ENCODE results near the gene KIN. TPM values are rescaled to one million over a fixed set of nuclear protein-coding genes. Genes with fewer than 3 reads are reported as not detected.

The KIN gene
- polyA plus RNA-seq, 2 of the 4 experiments (the other 2 are of a cell fraction): 8.3 to 19.0 TPM

- Histone ChIP-seq H3K4me2 (peak overlapping the region; percentile 49), H3K4me3 (no peak overlapping the region), H3K9me3 (no peaks in the 10 kb centered on the region), H3K27ac (peak overlapping the region; percentile 61 to 70; a peak in 5 of 6 replicates), H3K4me1 (peaks cover 14% of the 10 kb centered on the region; the same call in 2 of the 3 replicates)
- ATAC-seq (no peak), DNase-seq (ENCODE audit: low read depth in 1 of 2, low spot score in 1 of 2) (peak in 1 of 2 experiments; percentile 39), FAIRE-seq (no peak)
- ChIA-PET POLR2A (no interaction called here), CTCF (interaction anchor here (1.3 to 4.7 kb wide), 2 partner anchors 20 to 31 kb away, joined by 3 to 27 read pairs; no protein-coding TSS in a partner anchor)
- TF ChIP-seq JUNB (IDR thresholded peaks at IDR 0.05): no peak
- TF ChIP-seq POLR2A (IDR thresholded peaks at IDR 0.05; ENCODE audit: low read length): no peak
- TF ChIP-seq HES2 (IDR thresholded peaks at IDR 0.05): peak; percentile 57; the same call in 1 of the 2 replicates
- TF ChIP-seq CEBPB (IDR thresholded peaks at IDR 0.05): peak; percentile 19 to 84; a peak in 2 of 4 replicates
- peak in 1 of 2 experiments; percentile 56; a peak in 2 of 5 replicates for TF ChIP-seq EP300 (IDR thresholded peaks at IDR 0.05)
- 1% methylated on average over 4 of the region's 4 CpGs for WGBS (ENCODE audit: missing lambda C conversion rate)
Observed at GRCh38 chr10:7707102-7707501, 80.7 kb downstream of the KIN start.

GRCh38 chr10:7706534-7707073 lies 81.2 kb downstream of the KIN start:
- 20% methylated on average over 4 of the region's 4 CpGs for WGBS (ENCODE audit: missing lambda C conversion rate)
- DNase-seq (ENCODE audit: low read depth in 1 of 2, low spot score in 1 of 2): no peak
- Histone ChIP-seq H3K4me2 (peak overlapping the region; percentile 49), H3K9me3 (no peaks in the 10 kb centered on the region), H3K27ac (peak overlapping the region; percentile 2 to 70; a peak in 5 of 6 replicates), H3K4me3 (no peak overlapping the region), H3K4me1 (peaks cover 14% of the 10 kb centered on the region; the same call in 2 of the 3 replicates)
- no peak for FAIRE-seq
- ChIA-PET POLR2A (no interaction called here), CTCF (interaction anchor here (0.7 to 4.7 kb wide), 2 partner anchors 19 to 181 kb away, joined by 3 to 27 read pairs; no protein-coding TSS in a partner anchor)
- no peak for ATAC-seq
- no peak for TF ChIP-seq HDAC2 (IDR thresholded peaks at IDR 0.05)
- 0 out of 5 replicates have a peak, but pooled peaks of 1 of the 2 experiments have one; percentile 27 for TF ChIP-seq JUN (IDR thresholded peaks at IDR 0.05)

- ChIA-PET CTCF (interaction anchor here (4.7 kb wide), 1 partner anchor 18 kb away, joined by 27 read pairs; no protein-coding TSS in a partner anchor), POLR2A (no interaction called here)
- ATAC-seq: no peak
- Histone ChIP-seq H3K4me2 (no peak overlapping the region), H3K4me3 (no peak overlapping the region), H3K9me3 (no peaks in the 10 kb centered on the region), H3K27ac (peak overlapping the region in 1 of 2 experiments; percentile 70; a peak in 1 of 6 replicates), H3K4me1 (peaks cover 20% of the 10 kb centered on the region; the same call in 2 of the 3 replicates)
- 30% methylated on average over 3 of the region's 3 CpGs for WGBS (ENCODE audit: missing lambda C conversion rate)
- DNase-seq (ENCODE audit: low read depth in 1 of 2, low spot score in 1 of 2): no peak
- no peak for FAIRE-seq
- TF ChIP-seq RARB (CRISPR knock-in tag; IDR thresholded peaks at IDR 0.05) (no peak), FOXS1 (CRISPR knock-in tag; IDR thresholded peaks at IDR 0.05) (no peak), CTCF (IDR thresholded peaks at IDR 0.05) (no peak), MAX (IDR thresholded peaks at IDR 0.05) (no peak), POLR2AphosphoS2 (conservative IDR thresholded peaks at IDR 0.05; ENCODE audit: low read length) (no peak), CBX2 (IDR thresholded peaks at IDR 0.05; ENCODE audit: borderline replicate concordance, low read depth) (no peak), BCL3 (IDR thresholded peaks at IDR 0.05) (no peak)
Observed at GRCh38 chr10:7705341-7705740, 82.5 kb downstream of the KIN start.
